Hepatocyte (in vitro differentiated cells): ENCODE results near the gene TMEM164. TPM values are rescaled to one million over a fixed set of nuclear protein-coding genes. Genes with fewer than 3 reads are reported as not detected.

ENCODE experiments used
- DNase-seq: peaks from one replicate; pipeline ENCODE4 v3.0.0-alpha.2; 2016; ENCODE audit warnings: low spot score
- H2AFZ ChIP-seq: fragments of 200-600 bp; sonication (generic); 2 replicates; pipeline ENCODE4 v1.6.0; 2016; ENCODE audit warnings: antibody characterized with exemption, mild to moderate bottlenecking
- H3K27ac ChIP-seq: fragments of 200-600 bp; sonication (generic); 2 replicates; pipeline ENCODE4 v1.5.1; 2016; ENCODE audit warnings: mild to moderate bottlenecking
- H3K27me3 ChIP-seq: fragments of 200-600 bp; sonication (generic); 2 replicates; pipeline ENCODE4 v1.6.1; 2016
- H3K36me3 ChIP-seq: fragments of 200-600 bp; sonication (generic); replicated peaks from 2 replicates; pipeline ENCODE4 v1.5.1; 2016; ENCODE audit warnings: low read depth; ENCODE audit not compliant: insufficient read depth
- H3K4me1 ChIP-seq: fragments of 200-600 bp; sonication (generic); 2 replicates; pipeline ENCODE4 v1.5.1; 2016; ENCODE audit warnings: mild to moderate bottlenecking, moderate library complexity; ENCODE audit not compliant: insufficient read depth
- H3K4me2 ChIP-seq: fragments of 200-600 bp; sonication (generic); 2 replicates; pipeline ENCODE4 v1.6.0; 2016
- H3K4me3 ChIP-seq: fragments of 200-600 bp; sonication (generic); 2 replicates; pipeline ENCODE4 v1.5.1; 2016; ENCODE audit warnings: mild to moderate bottlenecking
- H3K79me2 ChIP-seq: fragments of 200-600 bp; sonication (generic); 2 replicates; pipeline ENCODE4 v1.6.0; 2017; ENCODE audit warnings: mild to moderate bottlenecking
- H3K9me2 ChIP-seq: fragments of 200-600 bp; sonication (generic); replicated peaks from 2 replicates; pipeline ENCODE4 v1.6.0; 2017; ENCODE audit warnings: mild to moderate bottlenecking; ENCODE audit not compliant: insufficient read depth
- H3K9me3 ChIP-seq: fragments of 200-600 bp; sonication (generic); 2 replicates; pipeline ENCODE4 v1.5.1; 2016; ENCODE audit warnings: low read depth, mild to moderate bottlenecking
- H4K20me1 ChIP-seq: fragments of 200-600 bp; sonication (generic); 2 replicates; pipeline ENCODE4 v1.6.0; 2016; ENCODE audit warnings: mild to moderate bottlenecking; ENCODE audit not compliant: insufficient read depth, poor library complexity, severe bottlenecking
- EZH2 ChIP-seq: fragments of 200-600 bp; sonication (generic); IDR thresholded peaks from 2 replicates; pipeline ENCODE4 v1.6.1; 2016; ENCODE audit warnings: antibody characterized with exemption, mild to moderate bottlenecking, borderline replicate concordance
- EZH2phosphoT487 ChIP-seq: fragments of 200-600 bp; sonication (generic); IDR thresholded peaks from one replicate; pipeline ENCODE4 v1.6.1; 2018; ENCODE audit warnings: antibody characterized with exemption, mild to moderate bottlenecking, low read depth, moderate library complexity; ENCODE audit not compliant: unreplicated experiment, severe bottlenecking
- WGBS: methylation state at CpG from one replicate; pipeline ENCODE4 v1.1.6; 2016; ENCODE audit warnings: low lambda C conversion rate; ENCODE audit errors: missing lambda C conversion rate; 5-methylcytosine and 5-hydroxymethylcytosine counted together
- polyA plus RNA-seq: library from polyadenylated mRNA; unstranded; fragments of >200 nt; fragmentation: Nextera tagmentation; extraction: Ambion mirVana; gene quantifications from 2 replicates; pipeline ENCODE4 v1.2.1, GENCODE V29; 2016
- total RNA-seq: library from RNA; depleted of rRNA; stranded (reverse); fragments of >200 nt; gene quantifications from 2 replicates; pipeline ENCODE4 v1.2.3, GENCODE V29; 2014
- TF ChIP-seq, protein P1 (sequence below): fragments of 200-600 bp; sonication (generic); IDR thresholded peaks from 2 replicates; pipeline ENCODE4 v1.5.1; 2016; ENCODE audit warnings: antibody characterized with exemption, mild to moderate bottlenecking; ENCODE audit not compliant: poor library complexity

Gene TMEM164
- total and polyA plus RNA-seq, 2 experiments from 2014 or later = 5.4 to 34.2 TPM

GRCh38 chrX:110108381-110108821 lies 105.5 kb downstream of the TMEM164 start:
- no peaks in the 10 kb centered on the region for H3K27me3 ChIP-seq
- no peak overlapping the region for H2AFZ ChIP-seq
- no peaks in the 10 kb centered on the region for H3K9me3 ChIP-seq
- no peaks in the 10 kb centered on the region for H3K4me1 ChIP-seq
- H3K9me2 ChIP-seq = no peaks in the 10 kb centered on the region
- no peak for DNase-seq
- WGBS = 80% methylated on average over 3 of the region's 3 CpGs
- H3K4me2 ChIP-seq = no peak overlapping the region
- TF ChIP-seq, protein P1, sequence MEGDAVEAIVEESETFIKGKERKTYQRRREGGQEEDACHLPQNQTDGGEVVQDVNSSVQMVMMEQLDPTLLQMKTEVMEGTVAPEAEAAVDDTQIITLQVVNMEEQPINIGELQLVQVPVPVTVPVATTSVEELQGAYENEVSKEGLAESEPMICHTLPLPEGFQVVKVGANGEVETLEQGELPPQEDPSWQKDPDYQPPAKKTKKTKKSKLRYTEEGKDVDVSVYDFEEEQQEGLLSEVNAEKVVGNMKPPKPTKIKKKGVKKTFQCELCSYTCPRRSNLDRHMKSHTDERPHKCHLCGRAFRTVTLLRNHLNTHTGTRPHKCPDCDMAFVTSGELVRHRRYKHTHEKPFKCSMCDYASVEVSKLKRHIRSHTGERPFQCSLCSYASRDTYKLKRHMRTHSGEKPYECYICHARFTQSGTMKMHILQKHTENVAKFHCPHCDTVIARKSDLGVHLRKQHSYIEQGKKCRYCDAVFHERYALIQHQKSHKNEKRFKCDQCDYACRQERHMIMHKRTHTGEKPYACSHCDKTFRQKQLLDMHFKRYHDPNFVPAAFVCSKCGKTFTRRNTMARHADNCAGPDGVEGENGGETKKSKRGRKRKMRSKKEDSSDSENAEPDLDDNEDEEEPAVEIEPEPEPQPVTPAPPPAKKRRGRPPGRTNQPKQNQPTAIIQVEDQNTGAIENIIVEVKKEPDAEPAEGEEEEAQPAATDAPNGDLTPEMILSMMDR = no peak
- TF ChIP-seq EZH2phosphoT487 (no peak), EZH2 (no peak)
- H3K36me3 ChIP-seq = no peaks in the 10 kb centered on the region
- no peaks in the 10 kb centered on the region for H4K20me1 ChIP-seq
- H3K27ac ChIP-seq = no peak overlapping the region
- no peak overlapping the region for H3K4me3 ChIP-seq
- H3K79me2 ChIP-seq = no peaks in the 10 kb centered on the region

DNA sequence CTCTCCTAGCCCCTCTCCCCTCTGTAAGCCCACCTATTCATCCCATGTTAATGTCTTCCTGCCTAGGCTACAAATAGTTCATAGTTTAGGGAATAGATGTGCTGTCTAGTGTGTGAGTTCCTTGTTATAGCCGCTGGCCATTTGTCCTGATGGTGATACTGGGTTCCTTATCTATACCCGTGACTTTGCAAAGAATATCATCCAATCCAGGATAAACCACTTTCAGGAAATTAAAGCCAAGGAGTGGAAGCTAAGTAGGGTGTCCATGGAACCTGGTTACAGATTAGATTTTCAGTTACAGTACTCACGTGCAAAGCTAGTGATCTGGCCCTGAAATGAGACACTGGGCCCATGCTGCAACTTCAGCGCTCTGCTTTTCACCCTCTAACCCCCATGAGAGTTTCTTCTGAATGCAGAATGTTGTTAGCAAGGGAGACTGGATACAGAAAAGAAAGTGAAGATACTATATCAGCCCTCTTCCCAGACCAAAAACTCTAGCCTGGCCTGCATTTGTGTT lies 111.4 kb downstream of the TMEM164 start:
- Histone ChIP-seq H3K9me2 (no peaks in the 10 kb centered on the region), H3K27me3 (no peaks in the 10 kb centered on the region), H3K9me3 (no peaks in the 10 kb centered on the region), H3K36me3 (no peaks in the 10 kb centered on the region), H2AFZ (no peak overlapping the region), H3K27ac (no peak overlapping the region), H4K20me1 (no peaks in the 10 kb centered on the region), H3K4me2 (no peak overlapping the region), H3K79me2 (no peaks in the 10 kb centered on the region), H3K4me3 (no peak overlapping the region), H3K4me1 (no peaks in the 10 kb centered on the region)
- TF ChIP-seq EZH2phosphoT487 (no peak), EZH2 (no peak)
- TF ChIP-seq, protein P1 = no peak
- DNase-seq = no peak
- WGBS = 67% methylated on average over 4 of the region's 4 CpGs

- Histone ChIP-seq H4K20me1 (no peaks in the 10 kb centered on the region), H3K79me2 (no peaks in the 10 kb centered on the region), H3K36me3 (no peaks in the 10 kb centered on the region), H3K27me3 (no peaks in the 10 kb centered on the region), H3K4me2 (no peak overlapping the region), H3K4me1 (no peaks in the 10 kb centered on the region), H2AFZ (no peak overlapping the region), H3K27ac (peak overlapping the region; percentile 6), H3K9me3 (no peaks in the 10 kb centered on the region), H3K9me2 (no peaks in the 10 kb centered on the region), H3K4me3 (no peak overlapping the region)
- TF ChIP-seq EZH2phosphoT487 = no peak
- TF ChIP-seq, protein P1 = no peak
- TF ChIP-seq EZH2 = no peak
- WGBS = 83% methylated on average over 4 of the region's 4 CpGs
- peak; percentile 8 for DNase-seq
Observed at GRCh38 chrX:110116066-110116980, 113.4 kb downstream of the TMEM164 start.
